GM19035 (cell line): Measurements from ENCODE around the gene NTSR1.

Experiments used
- ATAC-seq: cut with Tn5 transposase; IDR thresholded peaks from one replicate; pipeline ENCODE4 v1.9.1; 2021; ENCODE audit not compliant: unreplicated experiment

The NTSR1 gene

DNA sequence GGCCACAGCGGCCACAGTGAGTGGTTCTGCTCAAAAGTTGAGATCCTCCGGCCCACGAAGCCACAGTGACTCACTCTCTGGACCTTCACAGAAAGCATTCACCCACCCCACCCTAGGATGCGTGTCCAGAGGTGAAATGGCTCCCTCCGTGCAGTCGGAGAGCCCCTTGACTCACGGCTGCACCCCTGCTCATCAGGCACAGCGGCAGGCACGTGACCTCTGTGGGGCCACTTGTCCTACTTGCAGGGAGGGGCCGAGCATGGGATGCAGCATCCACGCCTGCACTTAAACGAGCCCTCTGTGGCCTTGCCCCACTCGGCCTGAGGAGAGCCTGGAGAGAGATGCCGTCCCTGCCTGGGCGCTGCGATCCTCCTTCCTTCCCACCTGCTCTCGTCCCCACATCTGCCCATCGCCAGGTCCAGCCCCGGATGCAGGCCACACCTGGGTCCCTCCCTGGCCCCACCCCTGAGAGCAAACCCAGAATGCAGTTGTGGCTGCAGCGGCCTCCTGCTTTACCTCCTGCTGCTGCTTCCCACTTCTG is 28.7 kb downstream of the NTSR1 start:
- no peak for ATAC-seq

DNA sequence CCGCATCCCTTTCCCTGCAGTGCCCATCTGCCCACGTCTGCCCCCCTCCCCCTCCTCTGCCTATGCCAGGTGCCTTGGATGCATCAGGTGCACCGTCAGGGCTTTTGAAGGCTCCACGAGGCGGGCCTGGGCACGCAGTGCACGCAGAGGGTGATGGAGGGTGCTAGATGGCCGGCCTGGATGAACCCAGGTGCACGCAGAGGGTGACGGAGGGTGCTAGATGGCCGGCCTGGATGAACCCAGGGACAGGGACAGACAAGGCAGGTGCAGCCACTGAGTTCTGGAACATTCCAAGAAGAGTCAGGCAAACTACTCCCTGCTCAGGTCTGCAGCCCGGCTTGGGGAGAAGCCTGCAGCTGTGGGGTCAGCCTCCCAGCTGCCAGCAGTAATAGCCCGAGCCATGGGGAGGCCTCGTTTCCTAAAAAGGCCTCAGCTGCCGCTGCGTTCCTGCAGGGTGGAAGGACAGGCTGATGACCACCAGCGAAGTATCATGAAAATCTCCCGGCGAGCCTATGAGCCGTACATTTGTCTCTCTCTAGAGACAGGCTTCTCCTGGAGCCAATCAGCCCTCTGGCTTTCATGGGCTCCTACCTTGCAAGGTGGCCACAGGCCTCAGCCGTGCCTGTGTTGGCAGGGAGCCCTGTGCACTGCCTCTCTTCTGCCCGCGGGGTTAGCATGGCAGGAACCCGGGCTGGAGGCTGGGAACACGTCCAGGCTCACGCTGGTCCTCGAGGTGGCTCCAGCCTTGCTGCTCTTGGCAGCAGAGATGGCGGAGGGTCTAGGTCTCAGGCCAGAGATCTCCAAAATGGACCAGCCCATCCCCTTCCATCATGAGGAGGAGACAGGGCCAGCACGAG is 29.6 kb downstream of the NTSR1 start:
- no peak for ATAC-seq

DNA sequence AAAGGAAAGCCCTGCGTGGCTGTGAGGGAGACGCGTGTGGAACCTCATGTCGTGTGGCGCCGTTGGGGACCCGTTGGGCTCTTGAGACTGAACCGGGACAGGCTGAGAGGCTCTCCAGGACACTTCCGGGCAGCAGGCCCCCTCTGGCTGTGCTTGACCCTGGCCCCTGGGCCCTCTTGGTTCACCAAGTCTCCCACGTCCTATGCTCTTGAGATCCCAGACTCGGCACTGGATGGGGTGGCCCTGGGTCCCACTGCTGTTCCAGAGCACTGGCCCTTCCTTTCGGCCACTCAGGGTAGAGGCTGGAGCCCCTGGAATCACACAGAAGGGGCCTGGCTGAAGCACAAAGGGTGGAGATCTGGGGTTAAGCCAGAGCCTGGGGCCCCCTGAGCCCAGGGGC is 30.4 kb downstream of the NTSR1 start:
- no peak for ATAC-seq

DNA sequence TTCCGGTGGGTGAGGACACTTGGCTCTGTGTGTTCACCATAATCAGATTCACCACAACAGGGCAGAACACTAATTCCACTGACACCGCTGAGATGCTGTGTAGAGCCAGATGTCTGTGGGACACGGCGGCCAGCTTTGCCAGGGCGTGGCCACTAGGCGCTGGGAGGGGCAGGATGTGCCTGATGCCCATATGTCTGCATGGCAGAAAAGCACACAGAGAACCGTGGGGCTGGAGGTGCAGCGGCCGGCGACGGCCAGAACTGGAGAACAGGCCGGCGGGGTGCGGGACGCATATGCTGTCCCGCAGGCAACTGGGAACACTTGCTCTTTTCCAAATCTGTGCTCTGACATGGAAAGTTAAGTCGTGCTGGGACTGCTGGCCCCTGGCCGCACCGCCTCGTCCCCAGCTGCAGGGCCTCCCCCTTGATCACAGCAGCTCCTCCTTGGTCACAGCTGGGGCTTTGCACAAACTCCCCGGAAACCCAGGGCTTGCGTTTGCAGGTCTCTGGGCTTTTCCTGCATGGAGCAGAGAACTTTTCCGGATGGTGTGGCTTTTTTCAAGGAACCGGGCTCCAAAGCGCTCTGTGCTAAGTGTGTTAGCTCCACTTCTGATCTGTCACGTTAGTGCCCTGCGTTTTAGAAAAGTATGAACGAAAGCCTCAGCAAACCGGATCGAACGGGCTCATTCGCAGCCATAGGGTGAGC is 31.1 kb downstream of the NTSR1 start:
- ATAC-seq, result peak; percentile 25

DNA sequence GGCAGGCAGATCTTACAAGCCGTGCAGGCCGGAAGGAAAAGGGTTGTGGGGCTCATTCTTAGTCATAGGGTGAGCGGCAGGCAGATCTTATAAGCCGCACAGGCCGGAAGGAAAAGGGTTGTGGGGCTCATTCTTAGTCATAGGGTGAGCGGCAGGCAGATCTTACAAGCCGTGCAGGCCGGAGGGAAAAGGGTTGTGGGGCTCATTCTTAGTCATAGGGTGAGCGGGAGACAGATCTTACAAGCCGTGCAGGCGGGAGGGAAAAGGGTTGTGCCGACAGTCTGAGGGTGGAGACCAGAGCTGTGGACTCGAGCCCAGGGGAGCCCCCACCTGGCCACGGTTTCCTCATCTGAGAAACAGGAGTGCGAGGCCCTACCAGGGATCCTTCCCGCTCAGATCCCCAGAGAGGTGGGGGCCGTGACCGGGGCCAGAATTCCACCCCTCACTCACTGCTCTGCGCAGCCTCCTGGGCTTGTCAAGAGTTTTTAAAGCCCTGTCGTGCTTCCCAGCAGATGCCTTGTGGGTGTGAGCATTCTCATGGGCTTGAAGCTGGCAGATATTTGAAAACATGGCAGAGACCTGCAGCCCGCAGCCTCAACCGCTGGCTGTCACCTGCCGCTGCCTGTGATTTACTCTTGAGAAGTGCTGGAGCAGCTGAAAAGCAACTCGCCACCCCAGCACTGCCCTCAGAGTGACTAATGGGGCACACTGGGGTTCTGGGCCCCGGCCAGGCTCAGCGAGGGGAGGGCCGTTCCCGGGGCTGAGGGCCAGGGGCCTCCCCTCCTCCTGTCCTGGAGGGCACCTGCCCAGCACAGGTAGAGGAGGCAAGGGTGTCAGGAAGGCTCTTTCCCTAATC is 31.9 kb downstream of the NTSR1 start:
- peak; percentile 75 for ATAC-seq

DNA sequence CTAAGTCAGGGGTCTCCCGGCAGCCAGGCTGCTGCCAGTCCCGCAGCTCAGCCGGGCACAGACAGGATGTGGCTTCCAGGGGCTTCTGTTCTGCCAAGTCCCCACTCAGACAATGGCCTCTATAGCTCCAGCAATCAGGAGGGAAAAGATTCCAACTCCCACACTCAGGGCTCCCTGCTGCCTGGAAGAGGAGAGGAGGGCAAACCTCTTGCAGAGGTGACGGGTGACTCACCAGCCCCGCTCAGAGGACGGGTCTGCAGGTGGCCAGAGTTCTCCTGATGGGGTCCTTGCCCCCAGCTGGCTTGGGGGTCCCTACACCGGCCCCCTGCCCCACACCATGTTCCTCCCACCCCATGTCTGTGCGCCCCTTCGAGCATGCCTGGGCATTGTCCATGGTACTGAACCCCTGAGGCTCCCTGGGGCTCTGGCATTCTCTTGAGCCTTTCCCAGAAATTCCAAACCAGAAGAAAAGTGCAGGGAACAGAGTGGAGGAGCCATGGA is 32.6 kb downstream of the NTSR1 start:
- ATAC-seq, result no peak

DNA sequence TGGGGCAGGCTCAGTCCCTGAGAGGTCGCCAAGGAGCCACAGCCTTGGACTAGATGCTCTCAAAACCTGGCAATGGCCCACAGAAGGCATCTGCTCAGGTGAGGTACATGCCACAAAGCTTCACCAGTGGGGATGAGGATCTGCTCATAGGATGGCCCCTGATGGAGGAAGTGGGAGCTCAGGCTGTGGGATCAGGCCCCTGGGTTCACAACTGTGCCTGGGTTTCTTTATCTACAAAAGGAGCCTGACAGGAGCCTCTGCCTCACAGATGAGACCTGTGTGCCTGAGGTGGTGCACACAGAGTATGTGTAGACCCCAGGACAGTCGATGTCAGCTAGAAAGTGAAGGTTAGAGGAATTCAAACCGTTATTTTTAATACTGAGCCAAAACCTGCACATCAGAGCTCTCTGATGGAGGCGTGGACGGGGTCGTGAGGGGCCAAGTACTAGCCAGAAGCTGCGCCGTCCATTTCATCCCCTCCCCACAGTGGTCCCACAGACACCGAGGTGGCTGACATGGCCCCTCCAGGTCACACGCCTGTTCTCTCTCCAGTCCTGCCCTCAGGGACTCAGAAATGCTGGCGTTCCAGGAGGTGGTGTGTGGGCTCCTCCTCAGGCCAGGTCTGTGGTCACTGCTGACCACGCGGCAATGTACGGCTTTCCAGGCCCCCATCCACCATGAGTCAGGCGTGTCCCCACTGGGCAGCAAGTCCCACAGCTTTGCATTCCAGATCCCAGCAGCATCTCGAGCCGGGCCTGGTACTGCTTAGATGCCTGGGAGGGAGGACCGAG is 33.3 kb downstream of the NTSR1 start:
- ATAC-seq, result no peak

DNA sequence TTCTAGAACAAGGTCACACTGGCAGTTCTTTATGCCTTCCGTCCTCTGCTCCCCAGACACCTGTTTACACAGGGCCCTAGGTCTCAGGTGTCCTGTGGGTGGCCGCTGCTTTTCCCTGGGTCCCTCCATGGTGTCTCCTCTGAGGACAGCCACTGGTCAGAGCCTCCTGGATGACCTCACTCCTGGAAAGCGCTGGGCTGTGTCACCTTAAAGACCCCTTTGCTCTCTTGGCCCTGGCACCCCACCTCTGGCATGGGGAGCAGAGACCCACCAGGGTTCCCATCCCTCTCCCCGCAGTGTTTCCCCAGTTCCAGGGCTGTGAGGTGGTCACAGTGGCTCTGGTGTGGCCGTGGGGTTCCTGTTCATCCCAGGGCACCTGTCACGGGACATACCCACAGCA is 33.9 kb downstream of the NTSR1 start:
- ATAC-seq, result no peak

DNA sequence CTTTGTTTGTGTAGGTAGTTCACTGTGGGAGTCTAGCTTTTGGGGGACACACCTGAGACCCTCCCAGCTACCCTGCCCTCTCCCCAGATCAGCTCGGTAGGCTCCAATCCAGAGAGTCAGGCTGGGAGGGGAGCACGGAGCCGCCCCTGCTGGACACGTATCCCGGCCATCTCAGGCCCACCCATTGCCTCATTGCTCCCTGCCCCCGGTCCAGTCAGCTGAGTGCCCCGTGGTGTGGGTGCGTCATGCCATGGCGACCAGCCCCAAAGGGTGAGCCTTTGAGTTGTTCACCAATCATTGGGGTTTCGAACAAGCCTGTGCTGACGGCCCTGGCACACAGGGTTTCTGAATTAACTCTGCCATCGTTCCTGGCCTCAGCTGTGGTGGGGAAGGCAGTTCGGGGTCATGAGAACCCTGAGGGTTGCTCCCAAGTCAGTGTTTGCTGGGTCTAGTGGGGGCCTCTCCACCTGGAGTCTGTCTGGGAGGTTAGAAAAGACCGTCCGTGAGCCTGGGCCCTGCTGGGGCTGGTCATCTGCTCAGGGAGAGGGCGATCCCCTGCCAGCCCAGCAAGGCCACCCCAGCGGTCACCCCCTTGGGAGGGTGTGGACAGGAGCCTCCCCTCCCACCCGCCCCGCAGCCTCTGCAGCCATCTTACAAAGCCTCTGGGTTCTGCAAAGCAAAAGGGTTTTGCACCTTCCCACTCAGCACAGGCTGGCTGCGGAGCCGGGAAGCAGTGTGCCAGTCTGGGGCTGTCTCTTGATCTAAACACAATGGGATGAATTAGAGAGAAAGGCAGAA is 34.5 kb downstream of the NTSR1 start:
- no peak for ATAC-seq

DNA sequence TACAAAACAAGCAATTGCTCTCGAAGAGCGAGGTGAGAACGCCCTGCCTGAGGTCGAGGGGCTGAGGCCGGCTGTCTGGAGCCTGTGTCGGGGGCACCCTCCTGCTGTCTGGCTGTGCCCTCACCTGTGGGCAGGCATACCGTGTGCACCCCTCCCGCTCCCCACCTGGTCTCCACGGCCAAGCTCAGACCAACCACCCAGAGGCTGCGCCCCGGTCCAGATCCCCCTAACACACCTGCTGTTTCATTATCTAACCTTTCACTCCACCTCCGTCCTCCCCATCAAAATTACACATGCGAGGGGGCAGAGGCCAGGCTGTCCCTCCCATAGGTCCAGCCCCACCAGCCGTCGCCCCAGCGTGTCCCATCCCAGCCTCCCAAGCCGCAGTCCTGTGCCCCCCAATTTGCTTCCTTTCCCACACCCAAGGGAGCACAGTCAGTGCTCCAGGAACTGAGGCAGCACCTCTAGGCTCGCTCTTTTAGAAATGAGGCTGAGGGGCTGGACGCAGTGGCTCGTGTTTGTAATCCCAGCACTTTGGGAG is 35.2 kb downstream of the NTSR1 start:
- no peak for ATAC-seq

DNA sequence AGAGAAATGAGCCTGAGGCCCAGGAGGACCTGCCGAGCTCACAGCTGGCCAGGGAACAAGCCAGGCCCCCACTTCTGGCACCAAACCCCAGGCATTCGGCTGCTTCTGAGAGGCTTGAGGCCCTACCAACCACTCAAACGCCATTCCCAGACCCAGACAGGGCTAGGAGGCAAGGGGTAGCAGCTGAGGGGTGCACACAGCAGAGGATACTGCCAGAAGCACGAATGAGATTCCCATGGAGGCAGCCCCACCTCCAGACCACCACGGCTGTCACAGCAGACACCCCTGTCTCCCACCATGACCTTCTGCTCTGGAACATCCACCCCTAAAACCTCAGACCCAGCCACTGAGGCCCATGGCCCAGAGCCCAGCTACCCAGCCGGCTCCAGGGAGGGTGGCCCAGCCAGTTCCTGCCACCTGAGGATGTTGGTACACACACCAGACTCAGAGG is 36.1 kb downstream of the NTSR1 start:
- ATAC-seq, result no peak

DNA sequence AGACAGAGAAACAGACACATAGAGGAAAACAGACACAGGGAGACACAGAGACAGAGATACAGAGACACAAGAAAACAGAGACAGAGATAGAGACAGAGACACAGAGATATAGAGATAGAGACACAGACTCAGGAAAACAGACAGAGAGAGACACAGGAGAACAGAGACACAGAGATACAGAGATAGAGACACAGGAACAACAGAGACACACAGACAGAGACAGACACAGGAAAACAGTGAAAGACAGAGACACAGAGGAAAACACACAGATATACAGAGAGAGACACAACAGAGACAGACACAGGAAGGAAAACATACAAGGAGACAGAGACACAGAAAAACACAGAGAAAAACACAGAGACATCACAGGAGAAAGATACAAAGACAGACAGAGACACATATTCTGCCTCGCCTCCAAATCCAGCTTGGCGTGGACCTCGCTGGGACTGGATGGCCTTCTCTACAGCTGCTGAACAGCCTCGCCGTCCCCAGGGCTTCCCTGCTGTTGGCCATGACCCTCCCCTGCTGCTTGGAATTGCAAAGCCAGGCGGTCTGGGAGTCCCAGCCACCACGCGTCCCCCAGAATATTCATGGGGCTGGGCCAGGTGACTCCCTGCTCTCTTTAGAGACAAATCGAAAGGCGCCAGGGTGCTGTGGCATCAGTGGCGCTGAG is 36.8 kb downstream of the NTSR1 start:
- ATAC-seq, result no peak

DNA sequence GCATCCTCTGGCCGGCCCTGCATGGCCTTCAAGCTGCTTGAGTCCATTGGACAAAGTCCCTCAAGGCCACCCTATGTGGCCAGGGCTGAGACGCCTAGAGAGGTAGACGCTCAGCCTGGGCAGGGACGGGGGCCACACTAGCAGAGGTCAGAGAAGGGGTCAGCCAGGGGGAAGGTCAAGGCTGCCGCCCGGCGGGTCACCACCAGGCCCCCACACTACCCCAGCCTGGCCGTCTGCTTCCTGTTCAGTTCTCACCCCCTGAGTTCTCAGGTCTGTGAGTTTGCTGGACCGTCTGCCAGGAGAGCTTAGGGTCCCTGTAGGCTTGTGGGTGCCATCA is 37.3 kb downstream of the NTSR1 start:
- ATAC-seq, result no peak

DNA sequence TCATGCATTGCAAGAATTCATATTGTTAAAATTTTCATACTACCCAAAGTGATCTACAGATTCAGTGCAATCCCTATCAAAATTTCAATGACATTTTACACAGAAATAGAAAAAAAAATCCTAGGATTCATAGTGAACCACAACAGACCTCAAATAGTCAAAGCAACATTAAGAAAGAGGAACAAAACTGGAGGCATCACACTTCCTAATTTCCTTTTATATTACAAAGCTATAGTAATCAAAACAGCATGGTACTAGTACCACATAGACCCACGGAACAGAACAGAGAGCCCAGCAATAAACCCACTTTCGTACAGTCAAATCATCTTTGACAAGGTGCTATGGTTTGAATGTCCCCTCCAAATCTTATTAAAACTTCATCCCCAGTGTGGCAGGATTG is 39.7 kb downstream of the NTSR1 start:
- ATAC-seq, result no peak

DNA sequence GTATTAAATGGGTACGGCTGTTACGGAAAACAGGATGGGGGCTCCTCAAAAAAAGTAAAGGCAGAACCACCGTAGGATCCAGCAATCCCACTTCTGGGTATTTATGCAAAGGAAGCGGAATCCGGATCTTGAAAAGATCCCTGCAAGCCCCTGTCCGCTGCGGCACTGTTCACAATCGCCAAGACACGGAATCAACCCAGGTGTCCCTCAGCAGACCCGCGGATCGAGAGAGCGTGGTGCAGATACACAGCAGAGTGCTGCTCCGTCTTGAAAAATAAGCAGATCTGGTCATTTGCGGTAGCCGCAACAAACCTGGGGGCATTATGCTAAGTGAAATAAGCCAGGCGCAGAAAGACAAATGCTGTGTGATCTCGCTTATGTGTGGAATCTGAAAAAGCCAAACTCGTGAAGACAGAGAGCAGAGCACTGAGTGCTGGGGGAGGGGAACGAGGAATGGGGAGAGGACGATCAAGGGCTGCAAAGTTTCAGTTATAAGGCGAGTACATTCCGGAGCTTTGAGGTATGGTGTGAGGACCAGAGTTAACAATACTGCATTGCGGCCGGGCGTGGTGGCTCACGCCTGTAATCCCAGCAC is 41.3 kb downstream of the NTSR1 start:
- no peak for ATAC-seq

DNA sequence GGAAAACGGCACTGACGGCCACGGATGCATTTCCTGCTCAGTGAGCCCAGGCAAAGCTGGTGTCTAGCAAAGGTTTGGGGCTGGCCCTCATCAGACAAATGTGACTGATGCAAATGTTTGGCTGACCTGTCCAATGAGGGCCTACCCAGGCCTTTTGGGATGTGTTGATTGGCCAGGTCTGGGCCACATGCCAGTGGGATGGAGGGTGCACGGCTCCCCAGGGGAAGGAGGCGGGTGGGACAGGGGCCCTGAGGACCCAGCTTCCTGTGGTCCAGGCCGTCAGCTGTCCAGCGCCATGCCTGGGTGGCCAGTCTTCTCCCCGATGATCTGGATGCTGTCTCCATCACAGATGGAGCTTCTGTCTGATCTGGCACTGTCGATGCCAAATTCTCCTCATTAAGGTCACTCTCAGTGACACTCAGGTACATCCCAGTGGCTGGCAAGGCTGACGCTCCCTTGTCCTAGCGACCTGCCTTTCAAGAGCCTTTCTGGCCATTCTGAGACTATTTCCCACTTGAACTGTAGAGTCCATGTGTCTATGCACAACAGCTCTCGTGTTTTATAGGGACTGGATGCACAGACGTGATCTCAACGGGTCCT is 43.0 kb downstream of the NTSR1 start:
- no peak for ATAC-seq

DNA sequence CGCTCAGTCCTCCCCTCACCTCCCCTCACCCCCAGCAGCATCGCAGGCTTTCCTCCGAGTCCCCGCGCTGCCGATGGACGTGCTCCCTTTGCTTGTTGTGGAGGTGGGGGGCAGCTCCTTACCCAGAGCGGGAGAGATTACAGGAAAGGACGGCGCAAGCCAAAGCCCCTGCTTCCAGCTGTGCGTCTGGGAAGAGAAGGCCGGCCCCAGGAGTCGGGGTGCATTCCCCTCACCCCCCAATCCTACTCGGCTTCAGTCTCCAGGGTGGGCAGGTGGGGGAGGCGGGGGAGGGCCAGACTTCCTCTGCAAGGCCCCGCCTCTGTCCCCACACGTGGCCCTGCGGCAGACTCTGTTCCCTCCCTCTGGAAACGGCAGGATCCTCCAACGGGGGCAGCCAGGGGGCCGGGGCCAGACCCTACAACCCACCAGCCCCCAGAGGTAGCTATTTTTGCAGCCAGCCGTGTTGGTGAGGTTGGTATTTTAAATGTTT is 43.6 kb downstream of the NTSR1 start:
- no peak for ATAC-seq
